ENCODE data around the gene KCND3. TPM values are rescaled to one million over a fixed set of nuclear protein-coding genes. Genes with fewer than 3 reads are reported as not detected.

The KCND3 gene
- total and polyA plus RNA-seq, 7 experiments from 2014 or later, result 0.05 to 0.17 TPM; not detected in 5

GRCh38 chr1:111720977-111721786, 268.3 kb downstream of the KCND3 start:
- H3K4me3 ChIP-seq (ENCODE audit: low read length), result no peak overlapping the region
- H3K27me3 Mint-ChIP-seq, result no peaks in the 10 kb centered on the region
- ChIA-PET CTCF (no interaction called here), POLR2A (interaction anchor here (0.5 to 0.6 kb wide), 2 partner anchors 12 to 23 kb away, joined by 3 to 6 read pairs; no protein-coding TSS in a partner anchor)
- peaks cover 0 to 9% (median 0%) of the 10 kb centered on the region in 5 donors for H3K36me3 Mint-ChIP-seq
- H3K9me3 ChIP-seq (ENCODE audit: control insufficient read depth in 2 of 3, low read length in 3 of 3), result no peaks in the 10 kb centered on the region
- H3K27ac ChIP-seq (ENCODE audit: low read depth, low read length), result no peak overlapping the region
- peaks cover 9 to 31% (median 19%) of the 10 kb centered on the region in 7 donors for H3K4me1 Mint-ChIP-seq
- H3K27me3 ChIP-seq (ENCODE audit: control insufficient read depth in 2 of 2, insufficient read depth in 2 of 2, low read length in 2 of 2), result no peaks in the 10 kb centered on the region
- DNase-seq (peak in 1 of 9 donors; percentile 19), ATAC-seq (no peak)
- H3K9me3 Mint-ChIP-seq, result no peaks in the 10 kb centered on the region
- peaks cover 0 to 5% (median 0%) of the 10 kb centered on the region in 3 experiments for H3K36me3 ChIP-seq (ENCODE audit: control insufficient read depth in 2 of 3, insufficient read depth in 3 of 3, low read length in 3 of 3)
- H3K27ac Mint-ChIP-seq, result peak overlapping the region in 5 of 9 donors; percentile 52 to 88 (median 68)
- peaks cover 0 to 8% of the 10 kb centered on the region in 2 donors for H3K4me1 ChIP-seq (ENCODE audit: control insufficient read depth in 2 of 2, insufficient read depth in 2 of 2, low read length in 2 of 2)
- H3K4me3 Mint-ChIP-seq, result no peak overlapping the region
- intact Hi-C loops (cut with micrococcal nuclease), result no loop called here

Other genes with a start within 250 kb of the KCND3 start
- gene DDX20, start 233.8 kb downstream of the KCND3 start, total RNA-seq, result 10 to 100 TPM; 12.7 to 27.0 (median 18.7) TPM
- 10 to 100 TPM; 11.6 to 20.7 TPM for gene DDX20, start 233.8 kb downstream of the KCND3 start, polyA plus RNA-seq

All from naive thymus-derived CD4-positive, alpha-beta T cell (primary cell).